Stimulated activated CD8-positive, alpha-beta memory T cell treated with anti-CD3 and anti-CD28 coated beads, Interleukin-7, amount 100 ng/mL, for 24 hours (primary cell): ENCODE measurements around the gene NCAPG2.
"Not testable (repeated sequence)": the region's sequence is repeated elsewhere in the genome, so short reads cannot be mapped to it uniquely, and the experiment has no call there.

Experiments used
- DNase-seq: peaks from one replicate; pipeline ENCODE4 v3.0.0-alpha.2; 2020; ENCODE audit warnings: low read depth

Gene NCAPG2

GRCh38 chr7:158676171-158676840 lies 28.3 kb downstream of the NCAPG2 start:
- DNase-seq = no peak

GRCh38 chr7:158672975-158673374 lies 31.6 kb downstream of the NCAPG2 start:
- no peak for DNase-seq

GRCh38 chr7:158668086-158668485 lies 36.5 kb downstream of the NCAPG2 start:
- DNase-seq = not testable (repeated sequence)

- not testable (repeated sequence) for DNase-seq
These were observed 37.5 kb downstream of the NCAPG2 start for GRCh38 chr7:158666966-158667678.

- no peak for DNase-seq
These were observed 38.2 kb downstream of the NCAPG2 start for GRCh38 chr7:158666401-158666800.

- DNase-seq = no peak
These were observed 40.2 kb downstream of the NCAPG2 start for GRCh38 chr7:158664406-158664805.

GRCh38 chr7:158663428-158663741 lies 41.2 kb downstream of the NCAPG2 start:
- no peak for DNase-seq

- no peak for DNase-seq
These were observed 41.8 kb downstream of the NCAPG2 start for GRCh38 chr7:158662610-158663427.

- no peak for DNase-seq
These were observed 46.1 kb downstream of the NCAPG2 start for GRCh38 chr7:158658475-158658874.

- no peak for DNase-seq
These were observed 47.3 kb downstream of the NCAPG2 start for GRCh38 chr7:158657189-158657746.

- no peak for DNase-seq
These were observed 48.6 kb downstream of the NCAPG2 start for GRCh38 chr7:158655931-158656441.

GRCh38 chr7:158655507-158655906 lies 49.1 kb downstream of the NCAPG2 start:
- no peak for DNase-seq

GRCh38 chr7:158651968-158652565 lies 52.5 kb downstream of the NCAPG2 start:
- no peak for DNase-seq

GRCh38 chr7:158650821-158651225 lies 53.8 kb downstream of the NCAPG2 start:
- no peak for DNase-seq

GRCh38 chr7:158649279-158649678 lies 55.3 kb downstream of the NCAPG2 start:
- no peak for DNase-seq

- DNase-seq = no peak
These were observed 55.8 kb downstream of the NCAPG2 start for GRCh38 chr7:158648787-158649186.

- no peak for DNase-seq
These were observed 56.4 kb downstream of the NCAPG2 start for GRCh38 chr7:158648168-158648567.

GRCh38 chr7:158647475-158647792 lies 57.2 kb downstream of the NCAPG2 start:
- DNase-seq = no peak

GRCh38 chr7:158646766-158647474 lies 57.7 kb downstream of the NCAPG2 start:
- DNase-seq = no peak

- DNase-seq = no peak
These were observed 58.8 kb downstream of the NCAPG2 start for GRCh38 chr7:158645842-158646241.

GRCh38 chr7:158642149-158642548 lies 62.5 kb downstream of the NCAPG2 start:
- DNase-seq = no peak

- DNase-seq = no peak
These were observed 66.6 kb downstream of the NCAPG2 start for GRCh38 chr7:158638001-158638400.
